ENCODE measurements around the gene SPATS2. TPM values are rescaled to one million over a fixed set of nuclear protein-coding genes. Genes with fewer than 3 reads are reported as not detected.

SPATS2 gene
- total RNA-seq, 1 experiment from 2014 or later: 50.7 TPM

- H3K36me3 ChIP-seq (ENCODE audit: insufficient read depth, low read length): peaks cover 12% of the 10 kb centered on the region; the same call in 1 of the 2 replicates
- H3K4me3 ChIP-seq (ENCODE audit: low read length): no peak overlapping the region
- no peak overlapping the region for H3K4me2 ChIP-seq (ENCODE audit: low read depth, low read length, poor library complexity, severe bottlenecking)
- H3K79me2 ChIP-seq (ENCODE audit: low read length): peaks cover 3% of the 10 kb centered on the region; the same call in 1 of the 2 replicates
- no peak overlapping the region for H3K9ac ChIP-seq (ENCODE audit: low read length)
- H3K27ac ChIP-seq (ENCODE audit: low read length): no peak overlapping the region
- H3K4me1 ChIP-seq (ENCODE audit: low read length): no peaks in the 10 kb centered on the region
- no peaks in the 10 kb centered on the region for H4K20me1 ChIP-seq (ENCODE audit: insufficient read depth, low read depth, low read length)
- H3K9me3 ChIP-seq (ENCODE audit: low read length): no peaks in the 10 kb centered on the region
- no peak for DNase-seq
- H3K9me2 ChIP-seq (replicated peaks; ENCODE audit: insufficient read depth, low read length): no peaks in the 10 kb centered on the region
- H2AFZ ChIP-seq (ENCODE audit: low read length): no peak overlapping the region
- H3K27me3 ChIP-seq (ENCODE audit: low read length): no peaks in the 10 kb centered on the region
Observed at GRCh38 chr12:49560695-49561094, 193.4 kb downstream of the SPATS2 start.

DNA sequence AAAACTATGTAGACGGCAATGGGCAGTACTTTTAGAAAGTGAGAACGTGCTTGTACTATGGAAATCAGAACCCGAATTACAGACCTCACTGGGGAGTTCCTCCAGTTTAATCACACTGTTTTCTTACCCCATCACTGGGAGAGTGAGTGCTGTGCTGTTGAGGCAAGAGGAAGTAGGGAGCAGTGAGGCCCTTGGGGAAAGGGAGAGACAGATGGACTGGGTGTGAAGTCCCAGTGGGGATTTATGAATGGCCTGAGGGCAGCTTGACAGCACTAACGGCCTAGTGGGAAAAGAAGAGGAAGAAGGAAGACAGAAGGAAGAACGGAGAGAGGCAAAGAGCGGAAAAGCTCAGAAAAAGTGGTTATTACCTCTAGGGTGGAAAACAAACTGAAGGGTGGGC lies 195.0 kb downstream of the SPATS2 start:
- Histone ChIP-seq H3K9ac (ENCODE audit: low read length) (no peak overlapping the region), H3K9me3 (ENCODE audit: low read length) (no peaks in the 10 kb centered on the region), H2AFZ (ENCODE audit: low read length) (no peak overlapping the region), H3K79me2 (ENCODE audit: low read length) (peaks cover 18% of the 10 kb centered on the region), H3K36me3 (ENCODE audit: insufficient read depth, low read length) (peaks cover 12% of the 10 kb centered on the region; the same call in 1 of the 2 replicates), H3K27ac (ENCODE audit: low read length) (no peak overlapping the region), H3K27me3 (ENCODE audit: low read length) (no peaks in the 10 kb centered on the region), H4K20me1 (ENCODE audit: insufficient read depth, low read depth, low read length) (no peaks in the 10 kb centered on the region), H3K4me3 (ENCODE audit: low read length) (no peak overlapping the region), H3K9me2 (replicated peaks; ENCODE audit: insufficient read depth, low read length) (no peaks in the 10 kb centered on the region), H3K4me1 (ENCODE audit: low read length) (peaks cover 10% of the 10 kb centered on the region), H3K4me2 (ENCODE audit: low read depth, low read length, poor library complexity, severe bottlenecking) (no peak overlapping the region)
- DNase-seq: no peak

DNA sequence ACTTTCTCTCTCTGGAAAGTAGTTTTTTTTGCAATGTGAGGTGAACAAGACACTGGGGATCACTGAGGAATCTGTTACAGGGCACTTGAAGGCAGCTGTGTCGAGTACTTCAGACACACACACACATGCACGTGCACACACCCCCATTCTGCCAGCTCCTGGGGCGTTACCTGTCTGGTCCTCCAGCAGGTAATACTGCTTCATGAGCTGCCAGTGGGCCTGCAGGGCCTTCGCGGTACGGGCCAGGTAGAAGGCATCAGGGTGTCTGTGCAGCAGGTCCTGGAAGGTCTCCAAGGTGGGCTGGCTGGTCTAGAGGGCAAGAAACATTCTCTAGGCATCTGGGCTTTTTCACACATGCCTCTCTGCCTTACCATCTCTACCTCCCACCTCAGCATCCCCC lies 195.6 kb downstream of the SPATS2 start:
- no peaks in the 10 kb centered on the region for H3K27me3 ChIP-seq (ENCODE audit: low read length)
- no peaks in the 10 kb centered on the region for H3K9me2 ChIP-seq (replicated peaks; ENCODE audit: insufficient read depth, low read length)
- H3K4me3 ChIP-seq (ENCODE audit: low read length): no peak overlapping the region
- H2AFZ ChIP-seq (ENCODE audit: low read length): no peak overlapping the region
- peaks cover 22% of the 10 kb centered on the region for H3K79me2 ChIP-seq (ENCODE audit: low read length)
- H3K27ac ChIP-seq (ENCODE audit: low read length): no peak overlapping the region
- H3K4me1 ChIP-seq (ENCODE audit: low read length): peaks cover 10% of the 10 kb centered on the region
- no peaks in the 10 kb centered on the region for H3K9me3 ChIP-seq (ENCODE audit: low read length)
- DNase-seq: no peak
- no peak overlapping the region for H3K9ac ChIP-seq (ENCODE audit: low read length)
- no peaks in the 10 kb centered on the region for H4K20me1 ChIP-seq (ENCODE audit: insufficient read depth, low read depth, low read length)
- H3K36me3 ChIP-seq (ENCODE audit: insufficient read depth, low read length): peaks cover 12% of the 10 kb centered on the region; the same call in 1 of the 2 replicates
- no peak overlapping the region for H3K4me2 ChIP-seq (ENCODE audit: low read depth, low read length, poor library complexity, severe bottlenecking)

DNA sequence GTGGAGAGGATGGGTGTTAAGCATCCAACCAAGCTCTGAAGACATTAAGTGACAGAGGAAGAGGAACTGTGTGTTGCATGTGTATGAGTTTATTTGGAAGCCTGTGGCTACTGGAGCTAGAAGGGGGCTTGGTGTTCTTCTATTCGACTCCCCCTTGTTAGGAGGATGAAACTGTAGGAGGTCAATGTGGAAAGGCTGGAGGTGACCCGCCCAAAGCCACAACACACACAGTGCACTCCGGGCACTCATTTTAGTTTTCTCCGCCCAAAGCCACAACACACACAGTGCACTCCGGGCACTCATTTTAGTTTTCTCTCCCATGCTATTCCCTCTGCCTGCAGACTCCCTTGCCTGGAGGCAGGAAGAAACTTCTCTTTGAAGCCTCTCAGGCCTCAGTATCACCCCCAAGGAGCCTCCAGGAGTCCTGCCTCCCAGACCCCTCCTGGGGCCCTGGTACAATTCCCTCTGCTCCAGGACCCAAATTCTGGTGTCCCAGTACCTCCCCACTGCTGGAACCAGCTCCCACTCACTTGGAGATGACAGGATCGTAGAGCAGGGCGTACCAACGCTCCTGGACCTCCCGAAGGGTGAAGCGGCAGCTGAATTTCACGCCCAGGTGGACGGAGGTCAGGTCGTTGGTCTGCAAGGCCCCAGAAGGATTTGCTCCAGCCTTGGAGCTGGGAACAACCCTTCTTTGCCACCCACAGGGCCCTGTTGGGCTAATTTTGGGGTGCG lies 196.9 kb downstream of the SPATS2 start:
- DNase-seq: no peak
- peaks cover 13% of the 10 kb centered on the region for H3K4me1 ChIP-seq (ENCODE audit: low read length)

GRCh38 chr12:49564686-49565405 lies 197.6 kb downstream of the SPATS2 start:
- H3K9me3 ChIP-seq (ENCODE audit: low read length): no peaks in the 10 kb centered on the region
- no peak overlapping the region for H3K4me3 ChIP-seq (ENCODE audit: low read length)
- no peak overlapping the region for H2AFZ ChIP-seq (ENCODE audit: low read length)
- no peaks in the 10 kb centered on the region for H3K27me3 ChIP-seq (ENCODE audit: low read length)
- H3K79me2 ChIP-seq (ENCODE audit: low read length): peaks cover 40% of the 10 kb centered on the region
- H3K9me2 ChIP-seq (replicated peaks; ENCODE audit: insufficient read depth, low read length): no peaks in the 10 kb centered on the region
- peaks cover 12% of the 10 kb centered on the region; the same call in 1 of the 2 replicates for H3K36me3 ChIP-seq (ENCODE audit: insufficient read depth, low read length)
- H3K9ac ChIP-seq (ENCODE audit: low read length): no peak overlapping the region
- peaks cover 18% of the 10 kb centered on the region for H3K4me1 ChIP-seq (ENCODE audit: low read length)
- H3K27ac ChIP-seq (ENCODE audit: low read length): no peak overlapping the region
- no peaks in the 10 kb centered on the region for H4K20me1 ChIP-seq (ENCODE audit: insufficient read depth, low read depth, low read length)
- no peak overlapping the region for H3K4me2 ChIP-seq (ENCODE audit: low read depth, low read length, poor library complexity, severe bottlenecking)
- no peak for DNase-seq

More for the DNA sequence above, 196.9 kb downstream of the SPATS2 start:
- Histone ChIP-seq H3K79me2 (ENCODE audit: low read length) (peaks cover 33% of the 10 kb centered on the region), H3K27ac (ENCODE audit: low read length) (no peak overlapping the region), H3K9me2 (replicated peaks; ENCODE audit: insufficient read depth, low read length) (no peaks in the 10 kb centered on the region), H3K9me3 (ENCODE audit: low read length) (no peaks in the 10 kb centered on the region), H3K4me2 (ENCODE audit: low read depth, low read length, poor library complexity, severe bottlenecking) (no peak overlapping the region), H3K36me3 (ENCODE audit: insufficient read depth, low read length) (peaks cover 12% of the 10 kb centered on the region; the same call in 1 of the 2 replicates), H3K4me3 (ENCODE audit: low read length) (no peak overlapping the region), H3K9ac (ENCODE audit: low read length) (no peak overlapping the region), H3K27me3 (ENCODE audit: low read length) (no peaks in the 10 kb centered on the region), H4K20me1 (ENCODE audit: insufficient read depth, low read depth, low read length) (no peaks in the 10 kb centered on the region), H2AFZ (ENCODE audit: low read length) (no peak overlapping the region)

- Histone ChIP-seq H3K27ac (ENCODE audit: low read length) (no peak overlapping the region), H2AFZ (ENCODE audit: low read length) (no peak overlapping the region), H3K9ac (ENCODE audit: low read length) (no peak overlapping the region), H3K9me2 (replicated peaks; ENCODE audit: insufficient read depth, low read length) (no peaks in the 10 kb centered on the region), H3K27me3 (ENCODE audit: low read length) (no peaks in the 10 kb centered on the region), H3K36me3 (ENCODE audit: insufficient read depth, low read length) (peaks cover 12% of the 10 kb centered on the region; the same call in 1 of the 2 replicates), H3K4me3 (ENCODE audit: low read length) (no peak overlapping the region), H3K79me2 (ENCODE audit: low read length) (peaks cover 48% of the 10 kb centered on the region), H3K9me3 (ENCODE audit: low read length) (no peaks in the 10 kb centered on the region), H3K4me1 (ENCODE audit: low read length) (peaks cover 22% of the 10 kb centered on the region), H3K4me2 (ENCODE audit: low read depth, low read length, poor library complexity, severe bottlenecking) (no peak overlapping the region), H4K20me1 (ENCODE audit: insufficient read depth, low read depth, low read length) (no peaks in the 10 kb centered on the region)
- no peak for DNase-seq
Observed at GRCh38 chr12:49565406-49566265, 198.4 kb downstream of the SPATS2 start.

DNA sequence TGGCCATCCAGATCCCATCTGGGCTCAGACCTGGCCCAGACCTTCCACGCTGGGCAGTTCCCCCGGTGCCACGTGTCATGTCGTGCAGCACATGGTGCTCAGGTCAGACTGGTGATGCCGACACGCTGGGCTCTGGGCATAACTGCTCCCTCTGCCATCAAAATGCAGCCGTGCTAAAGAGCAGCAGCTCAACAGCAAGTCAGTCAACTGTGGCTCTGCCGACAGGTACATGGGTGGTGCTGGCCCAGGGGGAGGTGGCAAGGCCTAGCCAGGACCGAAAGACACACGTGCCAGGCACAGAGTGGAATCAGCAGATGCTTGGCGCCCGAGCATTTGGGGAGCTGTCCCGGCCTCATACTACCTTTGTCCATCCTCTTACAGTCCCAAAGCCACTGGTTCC lies 199.1 kb downstream of the SPATS2 start:
- H2AFZ ChIP-seq (ENCODE audit: low read length): no peak overlapping the region
- peaks cover 9% of the 10 kb centered on the region; the same call in 1 of the 2 replicates for H3K36me3 ChIP-seq (ENCODE audit: insufficient read depth, low read length)
- H3K9me3 ChIP-seq (ENCODE audit: low read length): no peaks in the 10 kb centered on the region
- no peaks in the 10 kb centered on the region for H3K27me3 ChIP-seq (ENCODE audit: low read length)
- DNase-seq: no peak
- H3K4me1 ChIP-seq (ENCODE audit: low read length): peaks cover 26% of the 10 kb centered on the region
- H3K79me2 ChIP-seq (ENCODE audit: low read length): peaks cover 55% of the 10 kb centered on the region
- H3K27ac ChIP-seq (ENCODE audit: low read length): no peak overlapping the region
- peak overlapping the region; percentile 85 for H3K4me3 ChIP-seq (ENCODE audit: low read length)
- H4K20me1 ChIP-seq (ENCODE audit: insufficient read depth, low read depth, low read length): no peaks in the 10 kb centered on the region
- H3K9ac ChIP-seq (ENCODE audit: low read length): peak overlapping the region; percentile 91
- H3K4me2 ChIP-seq (ENCODE audit: low read depth, low read length, poor library complexity, severe bottlenecking): peak overlapping the region; percentile 93
- no peaks in the 10 kb centered on the region for H3K9me2 ChIP-seq (replicated peaks; ENCODE audit: insufficient read depth, low read length)
